ENCODE data around the gene SPTBN1.
A peak's percentile ranks its signal among the peaks of the same experiment; 100 is the strongest.

The SPTBN1 gene

DNA sequence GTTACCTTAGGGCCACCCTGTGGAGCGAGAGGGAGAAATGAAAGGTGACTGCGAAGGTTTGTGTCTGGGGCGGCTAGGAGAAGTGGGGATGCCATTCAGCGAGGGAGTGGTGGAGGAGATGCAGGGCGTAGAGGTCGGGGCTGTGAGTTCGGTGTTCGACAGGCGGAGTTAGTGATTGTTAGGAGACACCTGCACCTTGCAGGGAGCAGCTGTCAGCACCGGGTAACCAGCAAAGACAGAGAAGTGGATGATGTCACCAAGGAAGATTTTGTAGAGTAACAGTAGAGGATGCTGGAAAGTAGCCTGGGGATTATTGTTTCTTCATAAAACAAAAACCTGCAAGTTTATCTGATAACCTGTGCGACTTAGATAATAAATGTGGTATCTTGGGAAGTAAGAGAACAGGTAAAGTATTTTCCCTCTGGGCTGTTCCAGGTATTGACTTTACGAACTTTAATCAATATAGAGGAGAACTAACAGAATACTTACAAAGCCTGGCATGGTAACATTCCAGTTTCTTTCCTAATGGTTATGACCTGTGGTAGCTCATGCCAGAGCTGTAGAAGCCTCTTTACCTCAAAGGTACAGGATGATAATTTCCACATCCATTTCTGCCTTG is 63.8 kb downstream of the SPTBN1 start:
- H3K27me3 ChIP-seq (ENCODE audit: insufficient read depth, low read length): no peaks in the 10 kb centered on the region
- no peaks in the 10 kb centered on the region for H3K79me2 ChIP-seq (ENCODE audit: insufficient read depth, low read length)
- H3K36me3 ChIP-seq (ENCODE audit: insufficient read depth, low read length): no peaks in the 10 kb centered on the region
- no peak overlapping the region for H2AFZ ChIP-seq (ENCODE audit: low read length)
- no peak overlapping the region for H3K27ac ChIP-seq (ENCODE audit: low read depth, low read length, poor library complexity, severe bottlenecking)
- no peak overlapping the region for H3K4me3 ChIP-seq (ENCODE audit: low read depth, low read length, poor library complexity, severe bottlenecking)
- H3K9me2 ChIP-seq (ENCODE audit: low read depth, low read length): no peaks in the 10 kb centered on the region
- H3F3A ChIP-seq (ENCODE audit: insufficient read depth, low read length): no peaks in the 10 kb centered on the region
- H3K4me1 ChIP-seq (ENCODE audit: insufficient read depth, low read length, severe bottlenecking): no peaks in the 10 kb centered on the region
- H3K9me3 ChIP-seq (ENCODE audit: low read length): no peaks in the 10 kb centered on the region
- H3K9ac ChIP-seq (ENCODE audit: low read length): no peak overlapping the region
- H4K20me1 ChIP-seq (ENCODE audit: insufficient read depth, low read length): no peaks in the 10 kb centered on the region
- no peak overlapping the region for H3K4me2 ChIP-seq (ENCODE audit: low read length)
- TF ChIP-seq EZH2 (IDR thresholded peaks at IDR 0.05; ENCODE audit: borderline replicate concordance, low read length): no peak
- TF ChIP-seq, protein P1, sequence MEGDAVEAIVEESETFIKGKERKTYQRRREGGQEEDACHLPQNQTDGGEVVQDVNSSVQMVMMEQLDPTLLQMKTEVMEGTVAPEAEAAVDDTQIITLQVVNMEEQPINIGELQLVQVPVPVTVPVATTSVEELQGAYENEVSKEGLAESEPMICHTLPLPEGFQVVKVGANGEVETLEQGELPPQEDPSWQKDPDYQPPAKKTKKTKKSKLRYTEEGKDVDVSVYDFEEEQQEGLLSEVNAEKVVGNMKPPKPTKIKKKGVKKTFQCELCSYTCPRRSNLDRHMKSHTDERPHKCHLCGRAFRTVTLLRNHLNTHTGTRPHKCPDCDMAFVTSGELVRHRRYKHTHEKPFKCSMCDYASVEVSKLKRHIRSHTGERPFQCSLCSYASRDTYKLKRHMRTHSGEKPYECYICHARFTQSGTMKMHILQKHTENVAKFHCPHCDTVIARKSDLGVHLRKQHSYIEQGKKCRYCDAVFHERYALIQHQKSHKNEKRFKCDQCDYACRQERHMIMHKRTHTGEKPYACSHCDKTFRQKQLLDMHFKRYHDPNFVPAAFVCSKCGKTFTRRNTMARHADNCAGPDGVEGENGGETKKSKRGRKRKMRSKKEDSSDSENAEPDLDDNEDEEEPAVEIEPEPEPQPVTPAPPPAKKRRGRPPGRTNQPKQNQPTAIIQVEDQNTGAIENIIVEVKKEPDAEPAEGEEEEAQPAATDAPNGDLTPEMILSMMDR (IDR thresholded peaks at IDR 0.05; ENCODE audit: low read length): no peak

DNA sequence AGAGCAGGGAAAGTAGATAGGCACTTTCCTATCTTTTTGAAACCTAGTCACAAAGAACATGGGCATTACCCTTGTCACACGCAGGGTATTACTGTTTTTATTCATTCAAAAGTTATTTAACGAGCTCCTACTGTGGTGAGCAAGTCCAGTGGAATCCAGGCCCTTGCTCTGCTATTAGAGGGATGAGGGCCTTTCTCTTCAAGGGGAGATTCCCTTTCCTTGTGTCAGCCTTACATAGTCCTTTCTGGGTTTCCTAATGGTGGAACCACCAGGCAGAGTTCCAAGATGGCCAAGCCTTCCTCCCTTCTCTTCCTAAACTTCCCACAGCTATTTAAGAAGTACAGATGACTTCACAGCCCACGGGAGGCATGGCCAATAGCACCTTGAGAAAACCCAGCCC is 64.6 kb downstream of the SPTBN1 start:
- H3K79me2 ChIP-seq (ENCODE audit: insufficient read depth, low read length): no peaks in the 10 kb centered on the region
- H3F3A ChIP-seq (ENCODE audit: insufficient read depth, low read length): no peaks in the 10 kb centered on the region
- no peaks in the 10 kb centered on the region for H4K20me1 ChIP-seq (ENCODE audit: insufficient read depth, low read length)
- no peak overlapping the region for H3K9ac ChIP-seq (ENCODE audit: low read length)
- no peak overlapping the region for H2AFZ ChIP-seq (ENCODE audit: low read length)
- no peaks in the 10 kb centered on the region for H3K9me3 ChIP-seq (ENCODE audit: low read length)
- no peak overlapping the region for H3K27ac ChIP-seq (ENCODE audit: low read depth, low read length, poor library complexity, severe bottlenecking)
- H3K27me3 ChIP-seq (ENCODE audit: insufficient read depth, low read length): no peaks in the 10 kb centered on the region
- H3K36me3 ChIP-seq (ENCODE audit: insufficient read depth, low read length): no peaks in the 10 kb centered on the region
- H3K9me2 ChIP-seq (ENCODE audit: low read depth, low read length): no peaks in the 10 kb centered on the region
- no peak overlapping the region for H3K4me2 ChIP-seq (ENCODE audit: low read length)
- TF ChIP-seq, protein P1 (IDR thresholded peaks at IDR 0.05; ENCODE audit: low read length): no peak
- no peak for TF ChIP-seq EZH2 (IDR thresholded peaks at IDR 0.05; ENCODE audit: borderline replicate concordance, low read length)
- H3K4me1 ChIP-seq (ENCODE audit: insufficient read depth, low read length, severe bottlenecking): no peaks in the 10 kb centered on the region
- no peak overlapping the region for H3K4me3 ChIP-seq (ENCODE audit: low read depth, low read length, poor library complexity, severe bottlenecking)

DNA sequence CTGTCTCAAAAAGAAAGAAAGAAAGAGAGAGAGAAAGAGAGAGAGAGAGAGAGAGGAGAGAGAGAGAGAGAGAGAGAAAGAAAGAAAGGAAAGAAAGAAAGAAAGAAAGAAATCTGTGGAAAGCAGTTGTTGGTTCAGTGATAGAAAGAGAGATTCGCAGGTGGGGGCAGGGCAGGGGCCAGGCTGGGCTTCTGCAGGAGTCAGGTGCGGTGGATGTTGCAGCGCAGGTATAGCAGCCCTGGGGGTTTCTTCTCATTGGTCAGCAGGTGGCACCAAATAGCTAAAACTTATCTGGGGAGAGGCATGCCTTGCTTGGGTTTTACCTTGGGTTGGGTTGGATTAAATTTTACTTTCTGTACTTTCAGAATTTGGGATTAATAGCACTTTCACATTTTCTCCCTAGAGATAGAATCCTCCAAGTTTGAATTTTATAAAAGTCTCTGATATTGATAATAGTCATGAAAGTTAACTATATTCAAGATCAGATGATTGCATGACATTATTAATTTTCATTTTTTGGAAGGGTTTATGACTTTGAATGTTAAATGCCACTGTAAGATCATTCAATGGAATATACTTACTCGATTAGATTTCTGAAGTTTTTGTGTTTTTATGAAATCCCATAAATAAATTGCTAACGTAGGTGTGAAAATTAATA is 66.6 kb downstream of the SPTBN1 start:
- Histone ChIP-seq H3K9ac (ENCODE audit: low read length) (no peak overlapping the region), H3F3A (ENCODE audit: insufficient read depth, low read length) (no peaks in the 10 kb centered on the region), H2AFZ (ENCODE audit: low read length) (no peak overlapping the region), H3K79me2 (ENCODE audit: insufficient read depth, low read length) (no peaks in the 10 kb centered on the region), H3K4me3 (ENCODE audit: low read depth, low read length, poor library complexity, severe bottlenecking) (no peak overlapping the region), H3K36me3 (ENCODE audit: insufficient read depth, low read length) (no peaks in the 10 kb centered on the region), H3K27me3 (ENCODE audit: insufficient read depth, low read length) (no peaks in the 10 kb centered on the region), H3K4me1 (ENCODE audit: insufficient read depth, low read length, severe bottlenecking) (no peaks in the 10 kb centered on the region), H4K20me1 (ENCODE audit: insufficient read depth, low read length) (no peaks in the 10 kb centered on the region), H3K27ac (ENCODE audit: low read depth, low read length, poor library complexity, severe bottlenecking) (no peak overlapping the region), H3K4me2 (ENCODE audit: low read length) (no peak overlapping the region), H3K9me3 (ENCODE audit: low read length) (no peaks in the 10 kb centered on the region), H3K9me2 (ENCODE audit: low read depth, low read length) (no peaks in the 10 kb centered on the region)
- no peak for TF ChIP-seq EZH2 (IDR thresholded peaks at IDR 0.05; ENCODE audit: borderline replicate concordance, low read length)
- TF ChIP-seq, protein P1 (IDR thresholded peaks at IDR 0.05; ENCODE audit: low read length): peak; percentile 73

Measured in OCI-LY1 (cell line).